Germinal center (tissue), 1 donor: ENCODE measurements around the gene PRICKLE3.

ENCODE experiments used
- DNase-seq: peaks from one replicate; pipeline ENCODE4 v3.0.0; 2012; ENCODE audit warnings: mixed read lengths, low spot score

PRICKLE3 gene, protein sequence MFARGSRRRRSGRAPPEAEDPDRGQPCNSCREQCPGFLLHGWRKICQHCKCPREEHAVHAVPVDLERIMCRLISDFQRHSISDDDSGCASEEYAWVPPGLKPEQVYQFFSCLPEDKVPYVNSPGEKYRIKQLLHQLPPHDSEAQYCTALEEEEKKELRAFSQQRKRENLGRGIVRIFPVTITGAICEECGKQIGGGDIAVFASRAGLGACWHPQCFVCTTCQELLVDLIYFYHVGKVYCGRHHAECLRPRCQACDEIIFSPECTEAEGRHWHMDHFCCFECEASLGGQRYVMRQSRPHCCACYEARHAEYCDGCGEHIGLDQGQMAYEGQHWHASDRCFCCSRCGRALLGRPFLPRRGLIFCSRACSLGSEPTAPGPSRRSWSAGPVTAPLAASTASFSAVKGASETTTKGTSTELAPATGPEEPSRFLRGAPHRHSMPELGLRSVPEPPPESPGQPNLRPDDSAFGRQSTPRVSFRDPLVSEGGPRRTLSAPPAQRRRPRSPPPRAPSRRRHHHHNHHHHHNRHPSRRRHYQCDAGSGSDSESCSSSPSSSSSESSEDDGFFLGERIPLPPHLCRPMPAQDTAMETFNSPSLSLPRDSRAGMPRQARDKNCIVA

DNA sequence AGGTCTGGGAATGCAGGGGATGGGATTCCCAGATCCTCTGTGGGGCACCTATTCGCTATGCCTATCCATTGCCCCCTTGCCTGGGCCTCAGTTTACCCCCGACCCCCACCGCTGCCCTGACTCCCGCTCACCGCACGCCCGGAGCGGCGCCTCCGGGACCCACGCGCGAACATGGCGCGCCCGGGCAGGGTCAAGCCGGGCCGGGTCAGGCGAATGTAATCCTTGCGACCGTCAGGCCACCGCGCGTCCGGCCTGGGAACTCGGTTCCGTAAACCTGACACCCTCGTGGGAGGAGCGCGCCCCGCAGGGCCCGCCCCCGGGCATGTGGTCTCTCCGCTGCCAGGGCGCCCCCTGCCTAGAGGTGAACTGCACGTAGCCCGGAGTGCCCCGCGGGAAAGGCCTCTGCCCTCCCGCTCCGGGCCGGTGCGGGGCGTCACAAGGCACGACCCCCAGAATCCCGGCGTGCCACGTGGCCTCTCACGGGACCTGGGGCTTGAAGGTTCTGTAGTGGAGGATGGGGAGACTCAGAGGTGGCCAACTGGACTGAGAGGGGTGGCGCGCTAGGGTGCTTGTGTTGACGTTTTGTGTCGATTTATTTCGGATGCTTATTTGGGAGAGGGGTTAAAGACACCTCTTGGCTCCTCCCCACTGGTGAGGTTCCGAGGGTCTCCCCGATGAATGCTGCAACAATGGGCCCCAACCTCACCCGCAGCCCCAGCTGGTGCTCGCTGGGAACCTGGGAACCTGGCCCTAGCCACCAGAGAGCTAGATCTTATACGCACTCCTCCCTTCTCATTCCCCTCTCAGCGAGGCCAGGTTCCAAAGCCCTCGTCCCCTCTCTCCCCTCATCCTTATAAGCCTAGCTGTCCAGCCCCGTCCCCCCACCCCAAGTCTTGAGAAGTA is at the start of gene PRICKLE3:
Gene PRICKLE3 (minus strand): TSS at position 249 of the 903 bp plus-strand sequence. CDS start 76 bp downstream, at position 173.
- DNase-seq: peak; percentile 75

DNA sequence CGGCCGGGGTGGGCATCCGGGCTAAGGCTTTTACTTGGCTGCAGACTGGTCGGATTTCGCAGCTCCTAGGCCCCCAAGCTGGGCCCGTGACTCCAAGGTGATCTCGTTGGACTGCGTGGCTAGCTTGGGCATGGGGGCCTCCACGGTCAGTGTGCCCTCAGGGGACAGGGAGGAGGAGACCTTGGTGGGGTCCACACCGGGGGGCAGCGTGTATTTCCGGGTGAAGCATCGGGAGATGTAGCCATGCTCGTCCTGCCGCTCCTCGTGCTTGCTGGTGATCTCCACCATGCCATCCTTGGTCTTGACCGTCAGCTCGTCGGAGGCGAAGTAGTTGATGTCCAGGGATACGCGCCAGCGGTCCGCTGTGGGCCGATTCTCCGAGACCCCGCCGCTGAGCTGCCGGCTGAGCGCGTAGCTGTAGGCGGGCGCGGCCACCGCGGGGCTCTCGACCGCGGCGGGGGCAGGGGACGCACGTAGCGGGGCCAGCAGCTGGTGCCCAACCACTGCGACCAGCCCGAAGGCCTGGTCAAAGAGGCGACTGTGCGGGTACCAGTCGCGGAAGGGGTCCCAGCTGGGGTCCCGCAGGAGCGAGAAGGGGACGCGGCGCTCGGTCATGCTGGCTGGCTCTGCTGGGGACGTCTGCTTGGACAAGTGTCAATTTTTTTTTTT is 47.8 kb upstream of the PRICKLE3 start:
- no peak for DNase-seq

DNA sequence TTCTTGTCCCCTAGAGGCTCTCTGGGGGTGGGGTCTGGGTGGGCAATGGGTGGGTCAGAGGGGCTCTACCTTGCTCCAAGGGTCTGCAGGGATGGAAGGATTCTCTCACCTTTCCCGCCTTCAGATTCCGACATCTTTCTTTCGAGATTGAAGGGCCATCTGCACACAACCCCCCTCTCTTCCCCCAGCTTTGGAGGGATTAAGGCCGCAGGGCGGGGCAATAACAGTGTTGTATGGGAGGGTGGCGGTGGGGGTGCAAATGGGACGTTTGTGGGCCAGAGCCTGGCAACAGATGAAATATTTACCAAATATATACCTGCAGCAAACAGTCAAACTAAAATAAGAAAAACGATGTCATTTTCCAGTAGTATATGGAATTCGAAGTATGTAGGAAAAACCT is 47.0 kb upstream of the PRICKLE3 start, which contains the start of gene CACNA1F:
Gene CACNA1F (minus strand): TSS at position 165 of the 400 bp plus-strand sequence. CDS start 31 bp downstream, at position 134.
- DNase-seq: no peak

DNA sequence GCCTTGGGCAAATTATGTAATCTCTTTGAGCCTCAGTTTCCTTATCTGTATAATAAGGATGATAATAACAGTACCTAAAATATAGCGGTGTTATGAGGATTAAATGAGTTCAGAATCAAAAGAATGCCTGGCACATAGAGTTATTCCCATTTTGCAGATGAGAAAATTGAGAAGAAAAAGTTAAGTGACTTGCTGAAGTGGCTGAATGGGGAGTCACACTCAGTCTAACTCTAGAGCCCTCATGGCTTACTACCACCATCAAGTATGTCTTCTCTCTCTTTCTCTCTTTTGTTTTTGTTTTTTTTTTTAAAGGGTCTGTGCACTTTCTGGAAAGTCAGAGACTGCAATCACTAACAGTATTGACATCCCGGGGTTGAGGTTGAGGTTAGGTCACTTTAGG is 46.4 kb upstream of the PRICKLE3 start:
- no peak for DNase-seq

DNA sequence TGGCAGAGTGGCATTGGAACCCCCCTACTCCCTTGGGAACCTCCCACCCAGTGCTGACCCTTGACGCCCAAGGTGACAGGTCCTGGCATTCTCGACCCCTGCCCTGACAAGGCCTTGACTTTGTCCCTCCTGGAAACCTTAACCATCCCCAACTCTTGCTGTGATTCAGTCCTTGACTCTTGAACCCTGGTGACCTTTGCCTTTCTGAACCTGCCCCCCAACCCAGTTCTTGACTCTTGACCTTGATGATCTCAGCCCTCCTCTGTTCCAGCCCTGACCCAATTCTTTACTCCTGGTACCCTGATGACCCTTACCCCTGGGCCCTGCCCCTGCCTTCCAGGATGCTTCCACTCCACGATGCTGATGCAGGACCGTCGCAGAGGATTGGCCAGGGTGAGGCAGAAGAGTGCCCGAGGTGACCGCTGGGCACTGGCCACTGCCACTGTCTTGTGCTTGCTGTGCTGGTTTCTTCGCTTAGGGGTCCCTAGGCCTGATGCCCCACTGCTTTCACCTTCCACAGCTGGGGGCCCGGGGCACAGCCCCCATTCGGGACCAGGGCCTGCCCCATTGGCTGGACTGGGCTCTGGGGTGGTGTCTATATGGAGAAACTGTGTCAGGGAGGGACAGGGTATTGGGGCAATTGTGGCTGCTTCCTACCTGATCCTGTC is 45.3 kb upstream of the PRICKLE3 start:
- no peak for DNase-seq

DNA sequence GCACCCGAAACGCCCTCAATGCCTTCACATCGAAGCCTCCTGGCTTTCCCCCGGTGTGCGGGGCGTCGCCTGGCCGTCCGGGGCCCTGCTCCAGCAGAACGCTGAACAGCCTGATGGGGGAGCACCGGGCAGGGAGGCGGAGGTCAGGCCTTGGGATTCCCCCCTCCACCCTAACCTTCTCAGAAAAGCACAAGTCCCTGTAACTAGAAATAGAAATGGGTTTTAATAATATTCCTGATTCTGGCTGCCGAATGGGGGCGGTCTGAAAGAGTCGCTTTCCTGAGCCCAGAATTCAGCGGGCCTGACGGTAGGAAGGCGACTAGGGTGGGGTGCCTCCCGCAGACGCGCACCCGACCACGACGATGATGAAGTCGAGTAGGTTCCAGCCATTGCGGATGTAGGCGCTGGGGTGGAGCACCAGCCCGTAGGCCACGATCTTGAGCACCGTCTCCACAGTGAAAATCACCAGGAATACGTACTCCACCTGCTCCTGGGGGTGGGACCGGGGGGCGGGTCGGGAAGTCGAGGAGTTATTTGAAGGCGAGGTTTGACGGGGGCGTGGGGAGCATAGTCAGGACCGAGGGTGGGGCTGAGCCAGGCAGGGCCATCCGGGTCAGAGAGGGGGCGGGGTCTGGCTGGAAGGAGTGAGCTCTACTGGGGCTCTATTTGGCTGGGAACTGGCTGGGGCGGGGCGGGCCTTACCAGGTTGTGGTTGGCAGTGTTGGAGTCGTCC is 44.5 kb upstream of the PRICKLE3 start:
- DNase-seq: peak; percentile 80

DNA sequence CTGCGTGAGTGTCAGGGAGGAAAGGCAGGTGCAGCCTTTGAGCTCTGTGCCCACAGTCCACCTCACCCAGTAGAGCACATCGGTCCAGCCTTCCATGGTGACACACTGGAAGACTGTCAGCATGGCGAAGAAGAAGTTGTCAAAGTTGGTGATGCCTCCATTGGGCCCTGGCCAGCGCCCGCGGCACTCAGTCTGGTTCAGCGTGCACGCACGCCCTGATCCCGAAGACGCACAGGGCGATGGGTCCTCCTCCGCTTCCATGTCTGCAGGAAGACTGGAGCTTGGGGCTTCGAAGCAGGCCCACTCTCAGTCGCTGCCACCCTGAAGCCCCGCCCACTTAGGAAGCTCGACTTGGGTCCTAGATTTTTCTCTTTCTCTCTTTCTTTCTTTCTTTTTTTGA is 42.0 kb upstream of the PRICKLE3 start:
- no peak for DNase-seq

DNA sequence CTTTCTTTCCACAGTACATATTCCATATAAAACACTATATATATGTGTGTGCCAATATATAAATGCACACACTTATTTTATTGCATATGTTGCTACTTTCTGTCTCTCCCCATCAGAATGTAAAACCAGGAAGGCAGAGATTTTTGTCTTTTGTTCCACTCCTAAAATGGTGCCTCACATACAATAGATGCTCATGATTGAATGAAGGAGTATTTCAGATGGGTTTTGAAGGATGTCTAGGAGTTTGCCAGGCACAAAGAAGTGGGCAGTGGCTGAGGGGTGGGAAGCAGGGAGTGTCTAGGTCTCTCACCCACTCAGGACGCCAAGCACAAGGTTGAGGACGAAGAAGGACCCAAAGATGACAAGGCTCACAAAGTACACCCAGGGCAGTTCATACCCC is 41.6 kb upstream of the PRICKLE3 start:
- no peak for DNase-seq

DNA sequence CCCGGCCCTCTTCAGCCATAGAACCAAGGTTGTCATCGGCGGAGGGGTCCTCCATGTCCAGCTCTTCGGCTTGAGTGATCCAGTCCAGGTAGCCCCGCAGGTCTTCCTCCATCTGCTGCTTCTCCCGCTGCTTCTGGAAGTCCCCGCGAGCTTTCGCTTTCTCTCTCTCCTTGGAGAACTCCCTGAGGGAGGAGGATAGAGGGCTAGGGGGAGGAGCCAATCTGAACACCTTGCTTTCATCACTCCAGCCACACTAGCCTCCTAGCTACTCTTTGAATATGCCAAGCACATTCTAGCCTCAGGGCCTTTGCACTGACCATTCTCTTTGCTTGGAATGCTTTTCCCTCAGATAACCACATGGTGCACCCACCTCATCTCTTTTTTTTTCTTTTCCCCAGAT is 40.8 kb upstream of the PRICKLE3 start:
- no peak for DNase-seq

DNA sequence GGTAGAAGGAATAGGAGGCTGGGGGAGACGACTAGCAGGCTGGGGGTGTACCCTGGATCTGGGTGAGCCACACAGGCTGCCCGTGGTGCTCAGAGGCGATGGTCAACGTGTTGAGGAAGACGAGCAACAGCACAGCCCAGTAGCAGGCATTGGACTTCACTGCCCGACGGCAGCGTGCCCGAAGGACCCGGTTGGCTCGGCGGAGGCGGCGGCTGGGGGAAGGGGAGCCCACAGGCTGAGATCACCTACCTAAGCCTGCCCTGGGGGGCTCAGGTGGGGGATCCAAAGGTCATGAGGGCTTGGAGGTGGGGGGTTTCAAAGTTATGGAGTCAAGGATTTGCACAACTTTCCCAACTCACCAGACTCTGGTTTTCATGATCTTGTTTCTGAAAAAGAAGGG is 39.7 kb upstream of the PRICKLE3 start:
- DNase-seq: no peak

DNA sequence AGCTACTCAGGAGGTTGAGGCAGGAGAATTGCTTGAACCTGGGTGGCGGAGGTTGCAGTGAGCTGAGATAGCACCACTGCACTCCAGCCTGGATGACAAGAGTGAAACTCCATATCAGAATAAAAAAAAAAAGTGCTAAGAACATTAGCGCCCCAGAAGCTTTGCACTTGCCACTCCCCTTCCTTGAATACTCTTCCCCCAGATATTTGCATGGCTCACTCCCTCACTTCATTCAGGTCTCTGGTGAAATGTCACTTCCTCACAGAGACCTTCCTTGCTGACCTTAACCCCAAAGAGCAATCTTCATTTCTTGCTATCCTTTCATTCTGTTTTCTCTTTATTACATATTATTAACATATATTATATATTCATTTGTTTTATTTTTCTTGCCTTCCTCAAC is 35.7 kb upstream of the PRICKLE3 start:
- DNase-seq: peak; percentile 14

DNA sequence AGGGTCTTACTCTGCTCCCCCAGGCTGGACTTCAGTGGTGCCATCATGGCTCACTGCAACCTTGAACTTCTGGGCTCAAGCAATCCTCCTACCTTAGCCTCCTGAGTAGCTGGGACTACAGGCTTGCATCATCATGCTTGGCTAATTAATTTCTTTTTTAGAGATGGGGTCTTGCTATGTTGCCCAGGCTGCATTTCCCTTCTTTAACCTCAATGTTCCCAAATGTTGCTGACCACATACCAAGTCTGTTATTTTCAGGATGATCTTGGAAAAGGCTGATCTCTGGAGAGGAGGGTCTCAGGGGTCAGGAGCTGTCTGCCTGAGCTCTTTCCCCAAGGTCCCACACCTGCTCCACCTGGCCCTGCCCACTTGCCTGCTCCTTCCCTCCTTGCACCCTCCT is 33.9 kb upstream of the PRICKLE3 start:
- DNase-seq: no peak

DNA sequence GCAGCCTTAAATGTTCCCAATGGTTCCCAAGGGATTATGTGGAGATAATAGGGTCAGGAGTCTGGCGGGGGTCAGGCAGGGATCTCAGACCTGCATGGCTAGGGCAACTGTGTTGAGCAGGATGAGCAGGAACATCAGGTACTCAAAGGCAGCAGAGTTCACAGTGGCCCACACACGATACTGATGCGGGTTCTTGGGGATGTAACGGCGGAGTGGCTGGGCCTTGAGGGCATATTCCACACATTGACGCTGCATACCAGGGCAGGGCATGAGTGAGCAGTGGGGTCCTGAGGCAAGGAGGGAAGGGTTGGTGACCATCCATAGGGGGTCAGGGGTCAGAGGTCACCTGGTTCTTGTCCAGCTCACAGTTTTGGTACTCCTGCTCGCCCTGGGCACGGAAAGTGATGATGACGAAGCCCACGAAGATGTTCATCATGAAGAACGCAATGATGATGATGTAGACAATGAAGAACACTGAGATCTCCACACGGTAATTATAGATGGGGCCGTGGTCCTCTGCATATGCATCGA is 28.9 kb upstream of the PRICKLE3 start:
- no peak for DNase-seq

DNA sequence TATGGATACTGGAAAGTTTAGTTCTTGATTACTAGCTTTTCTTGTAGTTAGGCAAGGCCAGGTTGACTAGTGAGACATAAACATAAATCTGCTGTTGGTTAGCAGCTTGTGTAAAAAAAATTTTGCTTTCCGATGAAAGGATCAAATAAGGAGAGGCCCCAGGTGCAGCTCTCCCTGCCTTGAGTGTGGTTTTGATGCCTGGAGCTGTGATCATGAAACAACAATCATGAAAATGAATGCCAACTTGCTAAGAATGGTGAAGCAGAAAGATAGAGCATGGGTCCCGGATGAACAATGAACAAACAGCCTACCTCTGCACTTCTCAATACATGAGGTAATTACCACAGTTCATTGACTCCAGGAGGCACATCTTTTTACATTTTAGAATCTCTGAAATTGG is 28.2 kb upstream of the PRICKLE3 start:
- DNase-seq: no peak

DNA sequence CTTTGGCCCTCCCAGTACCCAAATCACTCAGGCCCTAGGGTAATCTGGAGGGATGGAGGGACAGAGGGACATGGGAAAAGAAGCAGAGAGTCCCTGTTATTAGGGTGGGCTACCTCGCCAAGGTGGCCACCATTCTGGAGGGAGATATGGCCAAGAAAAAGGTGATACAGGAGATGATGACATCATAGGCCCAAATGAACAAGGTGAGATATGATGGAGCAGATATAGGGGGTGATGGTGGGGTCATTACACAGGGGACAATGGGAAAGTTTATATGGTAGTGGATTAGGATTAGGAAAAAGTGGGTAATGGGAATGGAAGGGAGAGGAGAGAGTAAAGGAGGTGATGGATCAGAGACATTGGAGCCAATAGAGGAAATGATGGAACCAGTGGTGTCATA is 26.7 kb upstream of the PRICKLE3 start:
- no peak for DNase-seq

DNA sequence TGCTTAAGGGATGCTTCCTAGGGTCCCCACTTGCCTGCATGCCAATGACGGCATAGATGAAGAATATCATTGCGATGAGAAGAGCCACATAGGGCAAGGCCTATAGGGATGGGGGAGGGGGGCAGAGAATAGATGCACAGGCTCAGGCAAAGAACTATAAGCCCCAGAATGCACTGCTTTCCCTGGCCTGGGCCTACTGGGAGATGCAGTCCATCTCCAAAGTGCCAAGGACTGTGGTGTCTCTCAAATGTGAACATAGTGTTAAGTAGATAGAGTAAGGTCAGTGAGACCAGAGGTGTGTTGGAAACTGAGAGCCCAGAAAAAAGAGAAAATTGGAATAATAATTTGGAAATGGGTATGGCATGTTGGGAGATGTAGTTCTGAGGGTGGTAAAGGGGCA is 26.0 kb upstream of the PRICKLE3 start:
- DNase-seq: no peak

DNA sequence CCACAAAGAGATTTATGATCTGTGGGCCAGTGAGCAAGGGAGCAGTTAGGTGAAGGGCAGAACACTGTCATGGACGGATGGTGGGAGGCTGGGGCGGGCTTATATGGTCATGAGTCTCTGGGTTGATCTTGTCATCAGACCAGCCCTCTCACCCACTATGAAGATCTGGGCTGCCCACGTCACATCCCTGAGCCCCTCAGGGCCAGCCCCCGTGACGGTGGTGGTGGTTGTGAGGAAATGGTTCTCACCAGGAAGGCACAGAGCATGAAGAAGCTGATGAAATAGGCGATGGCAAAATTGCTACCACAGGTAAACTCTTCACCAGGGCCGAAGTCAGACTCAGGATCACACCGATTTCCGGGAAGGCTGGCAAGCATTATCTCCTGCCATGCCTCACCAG is 24.9 kb upstream of the PRICKLE3 start:
- DNase-seq: no peak

DNA sequence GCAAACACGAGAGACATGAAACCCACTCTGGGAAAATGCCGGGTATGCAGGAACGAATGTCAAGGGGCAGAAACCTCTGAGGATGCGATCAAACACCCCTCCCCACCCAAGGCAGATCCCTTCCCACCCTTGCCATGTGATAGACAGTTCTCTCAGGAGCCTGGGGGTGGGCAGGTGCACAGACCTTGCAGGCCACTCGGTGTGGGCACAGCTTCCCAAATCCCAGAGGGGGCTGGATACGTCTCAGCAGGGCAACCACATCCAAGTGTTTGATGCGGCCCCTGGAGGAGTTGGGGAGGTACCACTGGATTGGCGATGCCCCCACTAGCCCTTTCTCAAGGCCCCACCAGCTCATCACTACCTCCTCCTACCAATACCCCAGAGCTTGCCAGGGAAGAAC is 24.2 kb upstream of the PRICKLE3 start:
- no peak for DNase-seq

DNA sequence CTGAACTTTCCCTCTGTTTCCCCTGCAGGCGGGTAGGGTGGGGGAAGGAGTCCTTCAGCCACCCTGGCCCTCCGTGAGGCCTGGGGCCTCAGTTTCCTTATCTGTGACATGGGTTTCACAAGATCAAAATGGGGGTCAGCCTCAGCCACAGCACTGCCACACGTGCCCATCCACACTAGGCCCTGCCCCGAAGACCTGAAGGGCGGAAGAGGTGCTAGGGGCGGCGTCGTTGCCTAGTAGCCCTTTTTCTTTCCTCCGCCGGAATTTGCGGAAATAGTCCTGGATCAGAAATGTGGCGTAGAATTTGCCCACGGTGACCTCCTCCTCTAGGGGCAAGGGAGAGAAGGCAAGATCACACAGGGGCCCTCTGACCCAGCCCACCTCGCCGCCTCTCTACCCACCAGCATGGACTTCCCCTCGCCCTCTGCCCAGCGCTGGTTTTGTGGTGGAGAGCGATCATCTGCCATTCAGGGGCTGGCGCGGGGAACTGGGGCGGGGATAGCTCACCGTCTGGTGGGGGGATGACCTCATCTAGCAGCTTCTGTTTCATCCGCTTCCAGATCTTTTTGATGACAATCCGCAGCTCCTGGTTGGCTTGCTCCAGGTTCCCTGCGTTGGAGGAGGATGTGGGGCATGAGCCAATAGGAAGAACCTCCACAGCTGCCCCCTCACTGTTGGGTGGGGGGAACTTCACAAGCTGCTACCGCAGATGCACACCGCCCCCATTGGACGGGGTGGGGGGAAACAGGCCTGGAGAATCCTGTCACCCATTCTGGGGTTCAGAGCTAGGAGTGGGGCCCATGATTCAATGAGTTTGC is 23.5 kb upstream of the PRICKLE3 start:
- no peak for DNase-seq

DNA sequence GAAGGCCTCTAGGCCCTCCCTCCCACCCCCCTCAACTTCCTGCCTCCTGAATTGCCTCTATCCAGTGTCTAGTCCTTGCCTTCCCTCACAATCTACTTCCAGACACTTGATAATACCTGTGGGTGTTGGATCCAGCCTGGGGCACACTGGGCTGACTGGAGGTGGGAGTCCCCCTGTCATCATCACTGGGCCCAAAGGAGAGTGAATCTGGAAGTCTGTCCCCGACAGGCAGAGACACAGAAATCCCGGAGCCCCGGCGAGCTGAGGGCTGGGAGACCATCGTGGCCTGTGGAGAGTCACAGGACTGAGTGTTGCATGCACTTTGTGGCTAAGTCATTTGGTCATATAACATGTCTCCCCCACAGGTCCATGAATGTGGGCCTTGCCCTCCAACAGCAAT is 22.2 kb upstream of the PRICKLE3 start:
- DNase-seq: no peak
